Frontal cortex (tissue), 1 donor: ENCODE results near the gene ZFAND4. TPM values are rescaled to one million over a fixed set of nuclear protein-coding genes. Genes with fewer than 3 reads are reported as not detected.

Source experiments
- total RNA-seq: library from RNA; depleted of rRNA; stranded (reverse); fragments of >200 nt; gene quantifications from one replicate; pipeline ENCODE4 v1.2.3, GENCODE V29; 2014

Gene ZFAND4
- total RNA-seq, 1 donor from 2014 or later, result 13.9 TPM

Other genes with a start within 250 kb of the ZFAND4 start
- 34.6 TPM for gene WASHC2C, start 54.5 kb upstream of the ZFAND4 start, total RNA-seq
- gene AGAP4, start 174.7 kb upstream of the ZFAND4 start, total RNA-seq, result 3.7 TPM